Activated CD4-positive, alpha-beta memory T cell treated with anti-CD3 and anti-CD28 coated beads for 36 hours (primary cell): ENCODE results near the gene FHIT. TPM values are rescaled to one million over a fixed set of nuclear protein-coding genes. Genes with fewer than 3 reads are reported as not detected.

ENCODE experiments used
- CTCF ChIA-PET: fragments of 350-600 bp; sonication (Branson Sonifier 250); formaldehyde crosslinking; loops from one replicate; lab custom pipeline; 2021; ENCODE audit warnings: antibody characterized with exemption, inconsistent platforms; lab: Charles Lee
- POLR2A ChIA-PET: fragments of 350-600 bp; sonication (Branson Sonifier 250); formaldehyde crosslinking; loops from one replicate; lab custom pipeline; 2021; ENCODE audit warnings: antibody characterized with exemption; lab: Charles Lee
- DNase-seq: peaks from one replicate; pipeline ENCODE4 v3.0.0-alpha.2; 2020
- H3K27ac Mint-ChIP-seq: one replicate; pipeline ENCODE4 v1.8.0; 2021; ENCODE audit warnings: mixed read lengths
- H3K27me3 Mint-ChIP-seq: one replicate; pipeline ENCODE4 v1.8.0; 2021; ENCODE audit warnings: mixed read lengths
- H3K36me3 Mint-ChIP-seq: one replicate; pipeline ENCODE4 v1.8.0; 2021; ENCODE audit warnings: mixed read lengths
- H3K4me1 Mint-ChIP-seq: one replicate; pipeline ENCODE4 v1.8.0; 2021; ENCODE audit warnings: low read depth, mixed read lengths
- H3K4me3 Mint-ChIP-seq: one replicate; pipeline ENCODE4 v1.8.0; 2021; ENCODE audit warnings: mild to moderate bottlenecking, mixed read lengths
- H3K9me3 Mint-ChIP-seq: one replicate; pipeline ENCODE4 v1.8.0; 2021; ENCODE audit warnings: mixed read lengths
- intact Hi-C: fragments of 100-400 bp; cut with micrococcal nuclease; formaldehyde crosslinking; loops from one replicate; pipeline ENCODE4 v1.15.1; 2023
- total RNA-seq, 2 experiments: library from RNA; stranded (reverse); gene quantifications; one replicate each; pipeline ENCODE4 v1.2.3, GENCODE V29; 2021

Gene FHIT
- total RNA-seq, 2 experiments from 2014 or later: 7.2 to 8.7 TPM

GRCh38 chr3:59775761-59776325, 1475.4 kb downstream of the FHIT start:
- Mint-ChIP-seq H3K4me3 (no peak overlapping the region), H3K4me1 (peaks cover 30% of the 10 kb centered on the region), H3K27ac (no peak overlapping the region), H3K27me3 (no peaks in the 10 kb centered on the region), H3K9me3 (no peaks in the 10 kb centered on the region), H3K36me3 (peaks cover 1% of the 10 kb centered on the region)
- CTCF ChIA-PET: no interaction called here
- intact Hi-C loops: no loop called here
- no peak for DNase-seq
- POLR2A ChIA-PET: no interaction called here

- H3K4me1 Mint-ChIP-seq: peaks cover 30% of the 10 kb centered on the region
- intact Hi-C loops: no loop called here
- POLR2A ChIA-PET: no interaction called here
- H3K27me3 Mint-ChIP-seq: no peaks in the 10 kb centered on the region
- peaks cover 1% of the 10 kb centered on the region for H3K36me3 Mint-ChIP-seq
- no peak overlapping the region for H3K4me3 Mint-ChIP-seq
- no peak for DNase-seq
- CTCF ChIA-PET: no interaction called here
- H3K27ac Mint-ChIP-seq: no peak overlapping the region
- H3K9me3 Mint-ChIP-seq: no peaks in the 10 kb centered on the region
Observed at GRCh38 chr3:59775106-59775505, 1476.1 kb downstream of the FHIT start.

- Mint-ChIP-seq H3K4me1 (peaks cover 30% of the 10 kb centered on the region), H3K9me3 (no peaks in the 10 kb centered on the region), H3K27me3 (no peaks in the 10 kb centered on the region), H3K27ac (no peak overlapping the region), H3K36me3 (peaks cover 1% of the 10 kb centered on the region), H3K4me3 (no peak overlapping the region)
- ChIA-PET POLR2A (no interaction called here), CTCF (no interaction called here)
- intact Hi-C loops: no loop called here
- no peak for DNase-seq
Observed at GRCh38 chr3:59774634-59775033, 1476.6 kb downstream of the FHIT start.

- Mint-ChIP-seq H3K9me3 (no peaks in the 10 kb centered on the region), H3K27ac (no peak overlapping the region), H3K4me1 (peaks cover 30% of the 10 kb centered on the region), H3K4me3 (no peak overlapping the region), H3K27me3 (no peaks in the 10 kb centered on the region), H3K36me3 (no peaks in the 10 kb centered on the region)
- ChIA-PET CTCF (no interaction called here), POLR2A (no interaction called here)
- intact Hi-C loops: no loop called here
- DNase-seq: no peak
Observed at GRCh38 chr3:59774000-59774399, 1477.3 kb downstream of the FHIT start.

- ChIA-PET CTCF (interaction anchor here (1.1 kb wide), 1 partner anchor 85 kb away, joined by 4 read pairs; no protein-coding TSS in a partner anchor), POLR2A (interaction anchor here (0.6 kb wide), 1 partner anchor 304 kb away, joined by 3 read pairs; no protein-coding TSS in a partner anchor)
- Mint-ChIP-seq H3K36me3 (no peaks in the 10 kb centered on the region), H3K4me3 (no peak overlapping the region), H3K27ac (no peak overlapping the region), H3K4me1 (peaks cover 25% of the 10 kb centered on the region), H3K27me3 (no peaks in the 10 kb centered on the region), H3K9me3 (no peaks in the 10 kb centered on the region)
- peak; percentile 62 for DNase-seq
- intact Hi-C loops: no loop called here
Observed at GRCh38 chr3:59772416-59773408, 1478.5 kb downstream of the FHIT start.

GRCh38 chr3:59771768-59772181, 1479.5 kb downstream of the FHIT start:
- ChIA-PET CTCF (no interaction called here), POLR2A (no interaction called here)

GRCh38 chr3:59769127-59769750, 1482.0 kb downstream of the FHIT start:
- no peaks in the 10 kb centered on the region for H3K9me3 Mint-ChIP-seq
- DNase-seq: no peak
- no peak overlapping the region for H3K27ac Mint-ChIP-seq
- intact Hi-C loops: no loop called here
- CTCF ChIA-PET: no interaction called here
- H3K27me3 Mint-ChIP-seq: no peaks in the 10 kb centered on the region
- POLR2A ChIA-PET: interaction anchor here (0.7 kb wide), 1 partner anchor 30 kb away, joined by 3 read pairs; no protein-coding TSS in a partner anchor
- H3K4me3 Mint-ChIP-seq: no peak overlapping the region
- no peaks in the 10 kb centered on the region for H3K36me3 Mint-ChIP-seq
- H3K4me1 Mint-ChIP-seq: peaks cover 21% of the 10 kb centered on the region

More at GRCh38 chr3:59771768-59772181, 1479.5 kb downstream of the FHIT start:
- Mint-ChIP-seq H3K27ac (no peak overlapping the region), H3K36me3 (no peaks in the 10 kb centered on the region), H3K4me3 (no peak overlapping the region), H3K4me1 (peaks cover 21% of the 10 kb centered on the region), H3K27me3 (no peaks in the 10 kb centered on the region), H3K9me3 (no peaks in the 10 kb centered on the region)
- intact Hi-C loops: no loop called here
- no peak for DNase-seq

- Mint-ChIP-seq H3K4me1 (peaks cover 4% of the 10 kb centered on the region), H3K36me3 (no peaks in the 10 kb centered on the region), H3K9me3 (no peaks in the 10 kb centered on the region), H3K27ac (no peak overlapping the region), H3K27me3 (no peaks in the 10 kb centered on the region), H3K4me3 (no peak overlapping the region)
- DNase-seq: no peak
- intact Hi-C loops: no loop called here
- ChIA-PET CTCF (interaction anchor here (0.9 kb wide), 1 partner anchor 91 kb away, joined by 3 read pairs; no protein-coding TSS in a partner anchor), POLR2A (no interaction called here)
Observed at GRCh38 chr3:59766200-59766872, 1484.9 kb downstream of the FHIT start.

- no peak for DNase-seq
- ChIA-PET POLR2A (no interaction called here), CTCF (no interaction called here)
- no peaks in the 10 kb centered on the region for H3K27me3 Mint-ChIP-seq
- H3K36me3 Mint-ChIP-seq: no peaks in the 10 kb centered on the region
- no peaks in the 10 kb centered on the region for H3K9me3 Mint-ChIP-seq
- peaks cover 15% of the 10 kb centered on the region for H3K4me1 Mint-ChIP-seq
- no peak overlapping the region for H3K27ac Mint-ChIP-seq
- H3K4me3 Mint-ChIP-seq: no peak overlapping the region
- intact Hi-C loops: no loop called here
Observed at GRCh38 chr3:59764171-59764570, 1487.1 kb downstream of the FHIT start.

- Mint-ChIP-seq H3K4me1 (peaks cover 24% of the 10 kb centered on the region), H3K4me3 (no peak overlapping the region), H3K27me3 (no peaks in the 10 kb centered on the region), H3K27ac (no peak overlapping the region), H3K9me3 (no peaks in the 10 kb centered on the region), H3K36me3 (no peaks in the 10 kb centered on the region)
- intact Hi-C loops: no loop called here
- POLR2A ChIA-PET: no interaction called here
- no peak for DNase-seq
- CTCF ChIA-PET: no interaction called here
Observed at GRCh38 chr3:59762941-59763340, 1488.3 kb downstream of the FHIT start.

GRCh38 chr3:59759298-59760031, 1491.8 kb downstream of the FHIT start:
- Mint-ChIP-seq H3K4me3 (no peak overlapping the region), H3K27ac (no peak overlapping the region), H3K36me3 (no peaks in the 10 kb centered on the region), H3K4me1 (peaks cover 43% of the 10 kb centered on the region), H3K9me3 (no peaks in the 10 kb centered on the region), H3K27me3 (no peaks in the 10 kb centered on the region)
- CTCF ChIA-PET: interaction anchor here (0.5 kb wide), 1 partner anchor 238 kb away, joined by 5 read pairs; no protein-coding TSS in a partner anchor
- POLR2A ChIA-PET: no interaction called here
- intact Hi-C loops: loop anchor here (10.0 kb wide), 1 partner anchor 375 kb away; no protein-coding TSS in a partner anchor
- DNase-seq: peak; percentile 73
